Measurements from ENCODE around the gene TMOD4.
"Not testable (repeated sequence)": the region's sequence is repeated elsewhere in the genome, so short reads cannot be mapped to it uniquely, and the experiment has no call there.

Gene TMOD4

DNA sequence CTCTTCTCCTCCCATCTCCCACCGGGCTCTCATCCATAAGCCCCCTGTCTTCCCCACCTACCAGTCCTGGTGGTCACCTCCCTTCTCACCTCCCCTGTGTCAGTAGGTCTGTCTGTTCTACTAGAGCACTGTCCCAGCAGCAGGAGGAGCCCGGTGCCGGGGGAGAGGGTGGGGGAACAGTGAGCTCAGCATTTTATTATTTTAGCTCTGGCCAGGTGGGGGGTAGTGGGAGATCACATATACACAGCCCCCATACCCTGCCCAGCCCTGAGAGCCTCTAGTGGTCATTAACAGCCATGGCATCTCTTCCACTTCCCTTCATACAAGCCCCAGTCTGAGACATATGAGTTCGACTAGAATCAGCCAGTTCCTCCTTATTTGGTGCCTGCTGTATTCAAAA, at the start of gene TMOD4:
Gene TMOD4 (minus strand): TSS at position 119 of the 400 bp plus-strand sequence. CDS start 1,106 bp downstream, outside the sequence.
- H3K4me3 ChIP-seq (replicated peaks; ENCODE audit: low read depth, low read length) = no peak within 1 kb of the TSS
- TF ChIP-seq, protein P1, sequence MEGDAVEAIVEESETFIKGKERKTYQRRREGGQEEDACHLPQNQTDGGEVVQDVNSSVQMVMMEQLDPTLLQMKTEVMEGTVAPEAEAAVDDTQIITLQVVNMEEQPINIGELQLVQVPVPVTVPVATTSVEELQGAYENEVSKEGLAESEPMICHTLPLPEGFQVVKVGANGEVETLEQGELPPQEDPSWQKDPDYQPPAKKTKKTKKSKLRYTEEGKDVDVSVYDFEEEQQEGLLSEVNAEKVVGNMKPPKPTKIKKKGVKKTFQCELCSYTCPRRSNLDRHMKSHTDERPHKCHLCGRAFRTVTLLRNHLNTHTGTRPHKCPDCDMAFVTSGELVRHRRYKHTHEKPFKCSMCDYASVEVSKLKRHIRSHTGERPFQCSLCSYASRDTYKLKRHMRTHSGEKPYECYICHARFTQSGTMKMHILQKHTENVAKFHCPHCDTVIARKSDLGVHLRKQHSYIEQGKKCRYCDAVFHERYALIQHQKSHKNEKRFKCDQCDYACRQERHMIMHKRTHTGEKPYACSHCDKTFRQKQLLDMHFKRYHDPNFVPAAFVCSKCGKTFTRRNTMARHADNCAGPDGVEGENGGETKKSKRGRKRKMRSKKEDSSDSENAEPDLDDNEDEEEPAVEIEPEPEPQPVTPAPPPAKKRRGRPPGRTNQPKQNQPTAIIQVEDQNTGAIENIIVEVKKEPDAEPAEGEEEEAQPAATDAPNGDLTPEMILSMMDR (IDR thresholded peaks at IDR 0.05; ENCODE audit: low read depth, low read length, missing control alignments) = peak; percentile 58
- DNase-seq (ENCODE audit: extremely low read depth, low read depth) = no peak

DNA sequence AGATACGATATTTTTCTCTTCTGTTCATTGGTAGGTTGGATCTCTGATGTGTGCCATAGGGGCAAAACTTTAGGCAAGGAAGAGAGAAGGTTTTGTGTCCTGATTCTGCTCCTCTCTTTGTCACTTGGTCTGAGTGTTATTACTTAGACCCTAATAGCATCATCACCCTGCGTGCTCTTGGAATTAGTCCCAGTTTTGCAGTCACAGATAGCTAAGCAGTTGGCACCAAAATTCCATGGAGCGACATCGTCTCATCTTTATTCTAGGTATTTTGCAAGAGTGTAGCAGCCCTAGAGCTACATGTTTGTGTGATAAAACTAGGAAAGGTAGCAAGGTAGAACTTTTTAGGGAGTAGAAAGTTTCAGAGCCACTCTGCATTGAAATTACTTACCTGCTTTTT, 46.3 kb upstream of the TMOD4 start:
- no peak for DNase-seq (ENCODE audit: extremely low read depth, low read depth)
- no peak overlapping the region for H3K4me3 ChIP-seq (replicated peaks; ENCODE audit: low read depth, low read length)
- TF ChIP-seq, protein P1 (IDR thresholded peaks at IDR 0.05; ENCODE audit: low read depth, low read length, missing control alignments) = no peak

DNA sequence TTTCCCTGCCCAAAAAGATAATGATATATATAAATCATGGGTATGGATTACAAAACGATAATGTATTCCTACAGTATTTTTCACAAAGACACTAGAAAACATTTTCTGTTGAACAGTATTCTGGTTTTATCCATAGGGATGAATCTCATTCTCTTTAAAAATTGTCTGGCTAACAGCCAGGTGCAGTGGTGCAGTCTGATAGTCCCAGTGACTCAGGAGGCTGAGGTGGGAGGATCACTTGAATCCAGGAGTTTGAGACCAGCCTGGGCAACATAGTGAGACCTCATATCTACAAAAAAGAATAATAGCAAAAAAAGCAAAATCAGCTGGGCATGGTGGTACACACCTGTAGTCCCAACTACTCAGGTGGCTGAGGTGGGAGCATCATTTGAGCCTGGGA, 45.8 kb upstream of the TMOD4 start:
- TF ChIP-seq, protein P1 (IDR thresholded peaks at IDR 0.05; ENCODE audit: low read depth, low read length, missing control alignments) = no peak
- DNase-seq (ENCODE audit: extremely low read depth, low read depth) = no peak
- no peak overlapping the region for H3K4me3 ChIP-seq (replicated peaks; ENCODE audit: low read depth, low read length)

DNA sequence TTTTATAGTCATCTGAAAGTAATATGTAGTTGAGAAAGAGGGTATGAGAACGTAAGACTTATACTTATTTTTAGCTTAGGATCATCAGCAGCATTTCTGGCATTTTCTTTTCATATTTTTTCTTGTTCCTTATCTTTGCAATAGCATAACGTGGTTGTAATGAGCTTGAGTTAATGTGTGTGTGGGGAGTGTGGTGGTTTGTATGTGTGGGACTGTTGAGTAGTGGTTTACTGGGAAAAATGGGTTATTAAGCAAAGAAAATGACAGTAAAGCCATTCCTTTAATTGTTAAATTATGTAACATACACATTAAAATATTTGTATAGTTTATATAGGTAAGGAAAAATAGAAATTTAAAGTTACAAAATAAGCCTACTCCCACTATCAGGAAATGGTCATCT, 37.8 kb upstream of the TMOD4 start:
- TF ChIP-seq, protein P1 (IDR thresholded peaks at IDR 0.05; ENCODE audit: low read depth, low read length, missing control alignments) = no peak
- no peak overlapping the region for H3K4me3 ChIP-seq (replicated peaks; ENCODE audit: low read depth, low read length)
- DNase-seq (ENCODE audit: extremely low read depth, low read depth) = no peak

DNA sequence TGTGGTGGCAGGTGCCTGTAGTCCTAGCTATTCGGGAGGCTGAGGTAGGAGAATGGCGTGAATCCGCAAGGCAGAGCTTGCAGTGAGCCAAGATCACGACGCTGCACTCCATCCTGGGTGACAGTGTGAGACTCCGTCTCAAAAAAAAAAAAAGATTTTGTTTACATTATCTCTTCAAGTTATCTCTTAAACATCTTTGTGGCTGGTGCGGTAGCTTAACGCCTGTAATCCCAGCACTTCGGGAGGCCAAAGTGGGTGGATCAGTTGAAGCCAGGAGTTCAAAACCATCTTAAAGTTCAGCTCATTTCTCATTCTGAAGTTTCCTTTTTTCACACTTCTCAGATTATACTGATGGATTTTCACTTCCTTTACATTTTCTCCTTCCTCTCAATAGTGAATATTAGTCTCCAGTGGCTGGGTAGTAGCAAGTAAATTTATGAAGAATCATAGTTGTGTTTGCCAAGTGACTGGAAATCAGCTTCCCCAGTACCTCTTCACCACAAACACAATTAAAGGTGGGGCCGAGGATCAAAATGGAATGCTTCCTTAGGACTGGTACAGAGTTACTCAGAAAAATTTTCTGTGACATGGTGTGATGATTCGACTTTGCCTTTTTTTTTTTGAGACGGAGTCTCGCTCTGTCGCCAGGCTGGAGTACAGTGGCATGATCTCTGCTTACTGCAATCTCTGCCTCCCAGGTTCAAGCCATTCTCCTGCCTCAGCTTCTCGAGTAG, 36.4 kb upstream of the TMOD4 start:
- no peak overlapping the region for H3K4me3 ChIP-seq (replicated peaks; ENCODE audit: low read depth, low read length)
- no peak for DNase-seq (ENCODE audit: extremely low read depth, low read depth)
- TF ChIP-seq, protein P1 (IDR thresholded peaks at IDR 0.05; ENCODE audit: low read depth, low read length, missing control alignments) = no peak

DNA sequence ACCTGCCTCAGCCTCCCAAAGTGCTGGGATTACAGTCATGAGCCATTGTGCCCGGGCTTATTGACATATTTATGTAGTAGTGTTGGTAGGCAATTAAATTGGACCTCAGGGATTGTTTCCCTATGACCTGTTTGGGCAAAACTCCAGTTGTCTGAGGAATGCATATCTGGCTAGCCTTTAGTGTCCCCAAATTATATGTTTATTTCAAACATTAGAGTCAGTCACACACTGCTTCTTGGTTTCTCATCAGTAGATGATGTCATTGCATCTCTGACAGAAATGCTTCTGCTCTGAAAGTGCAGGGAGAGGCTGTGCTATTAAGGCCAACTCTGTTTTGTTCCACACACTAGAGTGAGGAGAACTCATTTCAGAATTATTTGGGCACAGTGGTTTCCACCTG, 35.0 kb upstream of the TMOD4 start:
- H3K4me3 ChIP-seq (replicated peaks; ENCODE audit: low read depth, low read length) = no peak overlapping the region
- TF ChIP-seq, protein P1 (IDR thresholded peaks at IDR 0.05; ENCODE audit: low read depth, low read length, missing control alignments) = no peak
- DNase-seq (ENCODE audit: extremely low read depth, low read depth) = no peak

DNA sequence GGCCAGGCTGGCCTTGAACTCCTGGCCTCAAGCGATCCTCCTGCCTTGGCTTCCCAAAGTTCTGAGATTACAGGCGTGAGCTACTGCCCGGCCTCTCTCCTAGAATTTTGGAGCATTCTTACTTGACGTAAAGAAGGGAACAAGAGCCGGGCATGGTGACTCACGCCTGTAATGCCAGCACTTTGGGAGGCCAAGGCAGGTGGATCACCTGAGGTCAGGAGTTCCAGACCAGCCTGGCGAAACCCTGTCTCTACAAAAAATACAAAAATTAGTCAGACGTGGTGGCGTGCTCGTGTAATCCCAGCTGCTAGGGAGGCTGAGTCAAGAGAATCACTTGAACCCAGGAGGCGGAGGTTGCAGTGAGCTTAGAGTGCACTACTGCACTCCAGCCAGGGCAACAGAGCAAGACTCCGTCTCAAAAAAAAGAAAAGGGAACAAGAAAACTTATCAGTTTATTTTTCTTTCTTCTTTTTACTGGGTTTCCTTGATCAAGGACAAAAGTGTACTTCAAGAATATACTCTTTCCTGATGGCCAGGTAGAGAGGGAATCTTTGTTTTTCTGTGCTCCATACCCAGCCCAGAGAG, 29.7 kb upstream of the TMOD4 start:
- H3K4me3 ChIP-seq (replicated peaks; ENCODE audit: low read depth, low read length); DNase-seq (ENCODE audit: extremely low read depth, low read depth): not testable (repeated sequence)

Measured in HFF-Myc (cell line).